ENCODE measurements around the gene DNAH10.

DNA sequence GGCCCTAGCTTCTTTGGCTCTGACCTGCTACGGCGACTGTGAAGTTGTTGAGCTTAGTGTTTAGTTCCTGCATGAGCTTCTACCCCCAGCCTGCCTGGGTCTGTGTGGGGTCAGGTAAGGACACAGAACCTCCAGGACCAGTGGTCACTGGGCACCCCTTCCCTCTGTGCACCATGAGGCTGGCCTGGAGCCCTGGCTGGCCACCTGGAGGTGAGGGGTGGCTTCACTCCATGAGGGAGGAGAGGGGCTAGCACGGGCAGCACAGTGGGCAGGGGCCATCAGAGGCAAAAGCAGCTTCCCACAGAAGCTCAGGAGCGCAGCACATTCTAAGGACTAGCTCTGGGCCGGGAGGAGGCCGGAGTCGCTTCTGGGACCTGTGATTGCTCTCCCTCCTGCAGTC lies 173.9 kb downstream of the DNAH10 start:
- TF ChIP-seq, protein P1, sequence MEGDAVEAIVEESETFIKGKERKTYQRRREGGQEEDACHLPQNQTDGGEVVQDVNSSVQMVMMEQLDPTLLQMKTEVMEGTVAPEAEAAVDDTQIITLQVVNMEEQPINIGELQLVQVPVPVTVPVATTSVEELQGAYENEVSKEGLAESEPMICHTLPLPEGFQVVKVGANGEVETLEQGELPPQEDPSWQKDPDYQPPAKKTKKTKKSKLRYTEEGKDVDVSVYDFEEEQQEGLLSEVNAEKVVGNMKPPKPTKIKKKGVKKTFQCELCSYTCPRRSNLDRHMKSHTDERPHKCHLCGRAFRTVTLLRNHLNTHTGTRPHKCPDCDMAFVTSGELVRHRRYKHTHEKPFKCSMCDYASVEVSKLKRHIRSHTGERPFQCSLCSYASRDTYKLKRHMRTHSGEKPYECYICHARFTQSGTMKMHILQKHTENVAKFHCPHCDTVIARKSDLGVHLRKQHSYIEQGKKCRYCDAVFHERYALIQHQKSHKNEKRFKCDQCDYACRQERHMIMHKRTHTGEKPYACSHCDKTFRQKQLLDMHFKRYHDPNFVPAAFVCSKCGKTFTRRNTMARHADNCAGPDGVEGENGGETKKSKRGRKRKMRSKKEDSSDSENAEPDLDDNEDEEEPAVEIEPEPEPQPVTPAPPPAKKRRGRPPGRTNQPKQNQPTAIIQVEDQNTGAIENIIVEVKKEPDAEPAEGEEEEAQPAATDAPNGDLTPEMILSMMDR (IDR thresholded peaks at IDR 0.05), result no peak
- no peak for TF ChIP-seq POLR2A (IDR thresholded peaks at IDR 0.05)
